ENCODE data around the gene HOXD8. TPM values are rescaled to one million over a fixed set of nuclear protein-coding genes. Genes with fewer than 3 reads are reported as not detected.

The HOXD8 gene
- total RNA-seq, 1 donor from 2014 or later, result not detected

DNA sequence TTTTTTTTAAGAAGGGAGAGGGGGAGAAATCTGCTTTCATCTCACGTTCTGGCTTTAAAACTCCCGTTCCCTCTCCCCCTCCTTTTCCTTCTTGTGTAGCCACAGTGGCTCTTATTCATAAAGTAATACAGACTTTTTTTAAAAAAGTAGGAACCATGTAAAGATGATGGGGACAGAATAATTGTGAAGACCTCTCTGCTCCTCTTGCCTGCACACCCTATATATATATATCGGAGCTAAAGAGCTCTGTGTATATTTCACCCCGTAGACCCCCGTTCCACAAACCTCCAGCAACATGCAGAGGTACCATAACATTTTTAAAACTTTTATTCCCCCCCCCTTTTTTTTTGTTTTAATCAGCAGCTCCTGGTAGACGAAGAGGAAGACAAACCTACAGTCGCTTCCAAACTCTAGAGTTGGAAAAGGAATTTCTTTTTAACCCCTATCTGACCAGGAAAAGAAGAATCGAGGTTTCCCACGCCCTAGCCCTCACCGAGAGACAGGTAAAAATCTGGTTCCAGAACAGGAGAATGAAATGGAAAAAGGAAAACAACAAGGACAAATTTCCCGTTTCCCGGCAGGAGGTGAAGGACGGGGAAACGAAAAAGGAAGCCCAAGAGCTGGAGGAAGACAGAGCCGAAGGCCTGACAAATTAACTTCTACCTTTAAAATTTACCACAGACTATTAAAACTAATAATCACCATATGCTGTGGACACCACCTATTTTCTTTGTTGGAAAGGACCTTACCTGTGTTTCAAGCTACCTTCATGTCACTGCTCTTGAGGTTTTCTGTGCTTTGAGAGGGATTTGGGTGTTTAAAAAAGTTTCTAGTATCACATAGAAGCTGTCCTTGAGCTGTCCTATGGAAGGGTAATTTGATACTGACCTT is 1.7 kb downstream of the HOXD8 start:
- no peak overlapping the region for H3K27ac Mint-ChIP-seq (ENCODE audit: unreplicated experiment)

DNA sequence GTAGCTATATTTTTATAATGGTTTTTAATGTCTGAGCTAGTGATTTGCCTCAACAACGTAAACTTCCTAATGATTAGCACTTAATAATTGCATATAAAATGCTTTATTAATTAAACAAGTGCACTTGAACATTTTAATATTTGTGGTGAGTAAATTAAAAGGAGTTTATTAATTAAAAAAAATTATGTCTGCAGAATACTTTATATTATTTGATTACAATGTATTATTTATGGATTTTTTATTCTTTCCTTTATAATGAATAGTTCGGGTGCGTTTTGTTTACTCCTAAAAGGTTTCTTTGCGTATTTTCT is 2.3 kb downstream of the HOXD8 start:
- H3K27me3 Mint-ChIP-seq (ENCODE audit: low read depth), result peaks cover 78% of the 10 kb centered on the region
- no peak overlapping the region for H3K27ac Mint-ChIP-seq (ENCODE audit: unreplicated experiment)
- no peak overlapping the region for H3K4me3 Mint-ChIP-seq (ENCODE audit: unreplicated experiment)
- peaks cover 7% of the 10 kb centered on the region for H3K36me3 Mint-ChIP-seq (ENCODE audit: low read depth)
- TF ChIP-seq, protein P1, sequence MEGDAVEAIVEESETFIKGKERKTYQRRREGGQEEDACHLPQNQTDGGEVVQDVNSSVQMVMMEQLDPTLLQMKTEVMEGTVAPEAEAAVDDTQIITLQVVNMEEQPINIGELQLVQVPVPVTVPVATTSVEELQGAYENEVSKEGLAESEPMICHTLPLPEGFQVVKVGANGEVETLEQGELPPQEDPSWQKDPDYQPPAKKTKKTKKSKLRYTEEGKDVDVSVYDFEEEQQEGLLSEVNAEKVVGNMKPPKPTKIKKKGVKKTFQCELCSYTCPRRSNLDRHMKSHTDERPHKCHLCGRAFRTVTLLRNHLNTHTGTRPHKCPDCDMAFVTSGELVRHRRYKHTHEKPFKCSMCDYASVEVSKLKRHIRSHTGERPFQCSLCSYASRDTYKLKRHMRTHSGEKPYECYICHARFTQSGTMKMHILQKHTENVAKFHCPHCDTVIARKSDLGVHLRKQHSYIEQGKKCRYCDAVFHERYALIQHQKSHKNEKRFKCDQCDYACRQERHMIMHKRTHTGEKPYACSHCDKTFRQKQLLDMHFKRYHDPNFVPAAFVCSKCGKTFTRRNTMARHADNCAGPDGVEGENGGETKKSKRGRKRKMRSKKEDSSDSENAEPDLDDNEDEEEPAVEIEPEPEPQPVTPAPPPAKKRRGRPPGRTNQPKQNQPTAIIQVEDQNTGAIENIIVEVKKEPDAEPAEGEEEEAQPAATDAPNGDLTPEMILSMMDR (IDR thresholded peaks at IDR 0.05), result no peak
- H3K4me1 Mint-ChIP-seq (ENCODE audit: low read depth), result peaks cover 33% of the 10 kb centered on the region
- no peak for DNase-seq (ENCODE audit: low spot score)
- peaks cover 4% of the 10 kb centered on the region for H3K9me3 Mint-ChIP-seq (ENCODE audit: low read depth)

More for the DNA sequence above, 1.7 kb downstream of the HOXD8 start:
- peaks cover 4% of the 10 kb centered on the region for H3K9me3 Mint-ChIP-seq (ENCODE audit: low read depth)
- H3K4me3 Mint-ChIP-seq (ENCODE audit: unreplicated experiment), result peak overlapping the region; percentile 20
- TF ChIP-seq, protein P1 (IDR thresholded peaks at IDR 0.05), result no peak
- peaks cover 31% of the 10 kb centered on the region for H3K4me1 Mint-ChIP-seq (ENCODE audit: low read depth)
- peaks cover 7% of the 10 kb centered on the region for H3K36me3 Mint-ChIP-seq (ENCODE audit: low read depth)
- DNase-seq (ENCODE audit: low spot score), result no peak
- peaks cover 80% of the 10 kb centered on the region for H3K27me3 Mint-ChIP-seq (ENCODE audit: low read depth)

DNA sequence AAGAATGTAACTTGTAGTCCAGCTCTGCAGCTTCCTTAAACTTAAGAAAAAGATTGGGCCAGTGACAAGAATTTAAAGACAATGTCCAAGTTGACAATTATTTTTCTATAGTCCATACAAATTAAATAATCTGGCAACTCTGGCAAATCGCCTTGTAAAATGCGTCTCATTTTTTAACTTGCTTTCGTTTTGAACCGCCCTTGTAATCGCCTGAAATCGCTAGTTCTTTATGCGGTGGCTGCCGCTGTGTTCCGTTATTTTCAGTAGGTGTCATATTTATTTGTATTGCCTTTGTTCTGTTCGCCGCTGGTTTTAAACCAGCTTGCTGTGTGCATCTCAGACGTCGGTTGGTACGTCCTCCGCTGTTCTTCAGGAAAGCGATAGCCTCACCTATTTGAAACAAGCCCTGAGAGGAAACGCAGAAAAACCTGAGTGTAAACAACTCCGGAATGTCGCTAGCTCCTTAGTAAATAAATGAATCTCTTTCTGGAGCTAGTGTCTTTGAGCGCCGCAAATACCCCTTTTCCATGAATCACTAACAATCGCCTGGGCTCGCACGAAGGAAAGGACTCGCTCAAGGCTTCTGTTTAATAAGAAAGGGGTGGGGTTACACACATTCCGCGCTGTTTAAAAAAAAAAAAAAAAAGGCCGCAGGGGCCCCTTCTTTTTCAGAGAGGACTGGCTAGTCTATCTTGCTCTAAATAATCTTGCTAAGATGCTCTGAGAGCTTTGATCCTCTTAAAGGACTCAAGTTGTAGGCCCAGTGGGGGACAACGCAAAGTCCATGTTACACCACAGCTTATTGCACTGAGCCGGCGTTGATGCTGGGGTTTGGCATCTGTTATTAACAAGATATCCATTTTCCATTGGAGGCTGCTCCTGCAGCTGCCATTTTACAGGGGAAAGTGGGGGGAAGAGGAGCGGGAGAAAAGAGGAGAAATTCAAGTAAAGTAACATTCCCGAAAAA is 3.0 kb downstream of the HOXD8 start:
- peaks cover 78% of the 10 kb centered on the region for H3K27me3 Mint-ChIP-seq (ENCODE audit: low read depth)
- no peak for DNase-seq (ENCODE audit: low spot score)
- peaks cover 7% of the 10 kb centered on the region for H3K36me3 Mint-ChIP-seq (ENCODE audit: low read depth)
- peaks cover 4% of the 10 kb centered on the region for H3K9me3 Mint-ChIP-seq (ENCODE audit: low read depth)
- no peak overlapping the region for H3K27ac Mint-ChIP-seq (ENCODE audit: unreplicated experiment)
- TF ChIP-seq, protein P1 (IDR thresholded peaks at IDR 0.05), result no peak
- no peak overlapping the region for H3K4me3 Mint-ChIP-seq (ENCODE audit: unreplicated experiment)
- peaks cover 33% of the 10 kb centered on the region for H3K4me1 Mint-ChIP-seq (ENCODE audit: low read depth)

DNA sequence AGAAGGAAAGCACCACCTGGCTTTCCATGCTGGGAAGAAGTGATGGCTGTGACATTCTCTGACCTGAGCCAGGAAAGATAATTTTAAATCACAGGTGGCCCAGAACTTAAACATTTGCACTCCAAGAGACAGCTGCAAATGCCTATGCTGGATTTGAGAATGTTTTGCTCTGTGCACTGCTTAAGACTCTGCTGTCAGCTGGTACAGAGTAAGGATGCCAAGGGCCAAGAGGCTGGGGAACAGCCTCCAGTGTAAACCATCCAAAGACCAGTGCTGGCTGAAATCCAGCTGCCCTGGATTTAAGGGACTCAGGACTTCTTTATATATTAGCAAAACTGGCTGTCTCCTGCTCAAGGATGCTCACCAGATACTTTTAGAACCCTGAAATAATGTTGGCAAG is 3.9 kb downstream of the HOXD8 start:
- Mint-ChIP-seq H3K27me3 (ENCODE audit: low read depth) (peaks cover 78% of the 10 kb centered on the region), H3K4me3 (ENCODE audit: unreplicated experiment) (no peak overlapping the region), H3K27ac (ENCODE audit: unreplicated experiment) (no peak overlapping the region), H3K36me3 (ENCODE audit: low read depth) (peaks cover 8% of the 10 kb centered on the region), H3K9me3 (ENCODE audit: low read depth) (peaks cover 6% of the 10 kb centered on the region), H3K4me1 (ENCODE audit: low read depth) (peaks cover 28% of the 10 kb centered on the region)
- TF ChIP-seq, protein P1 (IDR thresholded peaks at IDR 0.05), result no peak
- DNase-seq (ENCODE audit: low spot score), result no peak

GRCh38 chr2:176134035-176134434 is 4.5 kb downstream of the HOXD8 start:
- Mint-ChIP-seq H3K4me3 (ENCODE audit: unreplicated experiment) (no peak overlapping the region), H3K27ac (ENCODE audit: unreplicated experiment) (no peak overlapping the region), H3K4me1 (ENCODE audit: low read depth) (peaks cover 22% of the 10 kb centered on the region), H3K27me3 (ENCODE audit: low read depth) (peaks cover 79% of the 10 kb centered on the region), H3K36me3 (ENCODE audit: low read depth) (peaks cover 11% of the 10 kb centered on the region), H3K9me3 (ENCODE audit: low read depth) (peaks cover 9% of the 10 kb centered on the region)
- no peak for DNase-seq (ENCODE audit: low spot score)
- TF ChIP-seq, protein P1 (IDR thresholded peaks at IDR 0.05), result no peak
